ENCODE data around the gene CNGB1. TPM values are rescaled to one million over a fixed set of nuclear protein-coding genes. Genes with fewer than 3 reads are reported as not detected.

Gene CNGB1
- total and polyA plus RNA-seq, 2 donors from 2014 or later = not detected

DNA sequence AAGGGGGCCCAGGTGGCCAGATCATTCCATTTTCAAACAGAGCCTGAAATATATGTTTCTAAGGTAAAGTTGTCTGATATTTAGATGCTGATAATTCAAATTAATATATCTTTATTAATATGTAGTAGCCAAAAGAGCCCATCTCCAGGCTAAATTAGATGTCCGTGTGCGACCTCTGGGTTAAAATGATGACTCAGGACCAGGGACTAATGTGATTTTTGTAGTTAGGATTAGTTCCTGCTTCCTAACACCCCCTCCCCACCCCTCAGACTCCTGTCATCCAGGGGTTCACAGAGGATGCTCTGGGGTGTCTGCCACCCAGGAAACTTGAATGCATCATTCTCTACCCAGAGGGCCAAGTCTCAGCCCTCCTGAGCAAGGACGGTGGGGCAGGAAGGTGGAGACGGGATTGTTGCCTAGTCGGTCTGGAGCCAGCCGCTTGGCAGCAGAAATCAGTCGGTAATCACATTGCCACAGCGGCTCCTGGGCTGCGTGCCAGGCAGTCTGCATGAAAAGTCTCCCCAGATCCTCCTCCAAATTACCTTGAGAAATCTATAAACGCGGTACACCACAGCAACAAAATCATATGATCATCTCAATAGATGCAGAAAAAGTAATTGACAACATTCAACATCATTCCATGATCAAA, 29.8 kb downstream of the CNGB1 start:
- Histone ChIP-seq H3K4me3 (ENCODE audit: low read length in 3 of 3) (no peak overlapping the region), H3K27me3 (ENCODE audit: control insufficient read depth, insufficient read depth, low read length) (no peaks in the 10 kb centered on the region), H3K9ac (ENCODE audit: low read length in 3 of 3) (no peak overlapping the region), H3K27ac (ENCODE audit: low read depth in 2 of 2, low read length in 2 of 2) (no peak overlapping the region), H3K4me1 (ENCODE audit: control insufficient read depth in 2 of 3, insufficient read depth in 2 of 3, low read depth in 1 of 3, low read length in 3 of 3) (peaks cover 0 to 3% (median 0%) of the 10 kb centered on the region in 3 donors), H3K9me3 (ENCODE audit: control insufficient read depth in 2 of 3, insufficient read depth in 1 of 3, low read length in 3 of 3) (no peaks in the 10 kb centered on the region), H3K36me3 (ENCODE audit: control insufficient read depth in 2 of 3, insufficient read depth in 3 of 3, low read length in 3 of 3) (no peaks in the 10 kb centered on the region)
- FAIRE-seq (no peak), DNase-seq (no peak)
- intact Hi-C loops (cut with DNase I) = no loop called here
- TF ChIP-seq CTCF (IDR thresholded peaks at IDR 0.05; ENCODE audit: borderline replicate concordance, extremely low read depth, insufficient read depth) = no peak

- Histone ChIP-seq H3K9me3 (ENCODE audit: control insufficient read depth in 2 of 3, insufficient read depth in 1 of 3, low read length in 3 of 3) (no peaks in the 10 kb centered on the region), H3K4me3 (ENCODE audit: low read length in 3 of 3) (no peak overlapping the region), H3K36me3 (ENCODE audit: control insufficient read depth in 2 of 3, insufficient read depth in 3 of 3, low read length in 3 of 3) (no peaks in the 10 kb centered on the region), H3K27me3 (ENCODE audit: control insufficient read depth, insufficient read depth, low read length) (no peaks in the 10 kb centered on the region), H3K9ac (ENCODE audit: low read length in 3 of 3) (no peak overlapping the region), H3K4me1 (ENCODE audit: control insufficient read depth in 2 of 3, insufficient read depth in 2 of 3, low read depth in 1 of 3, low read length in 3 of 3) (peaks cover 0 to 3% (median 0%) of the 10 kb centered on the region in 3 donors), H3K27ac (ENCODE audit: low read depth in 2 of 2, low read length in 2 of 2) (no peak overlapping the region)
- DNase-seq (no peak), FAIRE-seq (no peak)
- intact Hi-C loops (cut with DNase I) = no loop called here
- TF ChIP-seq CTCF (IDR thresholded peaks at IDR 0.05; ENCODE audit: borderline replicate concordance, extremely low read depth, insufficient read depth) = no peak
These were observed 30.5 kb downstream of the CNGB1 start for GRCh38 chr16:57940382-57940966.

GRCh38 chr16:57939872-57940224, 31.1 kb downstream of the CNGB1 start:
- intact Hi-C loops (cut with DNase I) = no loop called here
- H3K9ac ChIP-seq (ENCODE audit: low read length in 3 of 3) = no peak overlapping the region
- no peaks in the 10 kb centered on the region for H3K36me3 ChIP-seq (ENCODE audit: control insufficient read depth in 2 of 3, insufficient read depth in 3 of 3, low read length in 3 of 3)
- H3K27ac ChIP-seq (ENCODE audit: low read depth in 2 of 2, low read length in 2 of 2) = no peak overlapping the region
- no peaks in the 10 kb centered on the region for H3K9me3 ChIP-seq (ENCODE audit: control insufficient read depth in 2 of 3, insufficient read depth in 1 of 3, low read length in 3 of 3)
- DNase-seq (no peak), FAIRE-seq (no peak)
- no peaks in the 10 kb centered on the region for H3K27me3 ChIP-seq (ENCODE audit: control insufficient read depth, insufficient read depth, low read length)
- no peak for TF ChIP-seq CTCF (IDR thresholded peaks at IDR 0.05; ENCODE audit: borderline replicate concordance, extremely low read depth, insufficient read depth)
- H3K4me3 ChIP-seq (ENCODE audit: low read length in 3 of 3) = no peak overlapping the region
- peaks cover 0 to 3% (median 0%) of the 10 kb centered on the region in 3 donors for H3K4me1 ChIP-seq (ENCODE audit: control insufficient read depth in 2 of 3, insufficient read depth in 2 of 3, low read depth in 1 of 3, low read length in 3 of 3)
